ENCODE data around the gene KIF2C.
"Not testable (repeated sequence)": the region's sequence is repeated elsewhere in the genome, so short reads cannot be mapped to it uniquely, and the experiment has no call there.

KIF2C gene

DNA sequence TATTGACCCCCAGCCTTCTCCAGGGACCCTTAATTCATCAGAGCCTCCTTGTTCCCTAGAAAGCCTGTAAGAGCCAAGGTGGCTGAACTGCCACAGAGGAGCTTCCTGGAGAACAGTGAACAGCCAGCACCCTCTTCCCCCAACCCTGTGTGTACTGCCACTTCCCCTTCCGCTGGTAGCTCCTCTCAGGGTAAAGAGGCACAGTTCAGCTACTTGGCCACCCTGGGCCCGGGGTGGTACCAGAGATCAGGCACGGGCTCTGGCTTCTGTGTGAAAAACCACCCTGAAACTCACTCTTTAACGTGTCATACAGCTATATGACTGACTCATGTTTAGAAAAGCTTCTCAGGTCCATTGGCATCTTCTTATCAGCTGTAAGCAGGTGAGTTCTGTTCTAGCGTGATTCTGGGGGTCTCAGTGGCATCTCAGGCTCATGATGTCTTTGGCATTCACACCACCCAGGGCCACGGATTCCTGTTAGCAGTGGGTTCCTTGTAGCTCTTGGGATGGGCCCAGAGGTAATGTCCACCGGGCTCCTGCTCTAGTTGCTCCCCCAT lies 42.8 kb upstream of the KIF2C start:
- DNase-seq (ENCODE audit: low read depth), result no peak
- no peak overlapping the region for H3K4me3 ChIP-seq (ENCODE audit: low read length)
- TF ChIP-seq, protein P1, sequence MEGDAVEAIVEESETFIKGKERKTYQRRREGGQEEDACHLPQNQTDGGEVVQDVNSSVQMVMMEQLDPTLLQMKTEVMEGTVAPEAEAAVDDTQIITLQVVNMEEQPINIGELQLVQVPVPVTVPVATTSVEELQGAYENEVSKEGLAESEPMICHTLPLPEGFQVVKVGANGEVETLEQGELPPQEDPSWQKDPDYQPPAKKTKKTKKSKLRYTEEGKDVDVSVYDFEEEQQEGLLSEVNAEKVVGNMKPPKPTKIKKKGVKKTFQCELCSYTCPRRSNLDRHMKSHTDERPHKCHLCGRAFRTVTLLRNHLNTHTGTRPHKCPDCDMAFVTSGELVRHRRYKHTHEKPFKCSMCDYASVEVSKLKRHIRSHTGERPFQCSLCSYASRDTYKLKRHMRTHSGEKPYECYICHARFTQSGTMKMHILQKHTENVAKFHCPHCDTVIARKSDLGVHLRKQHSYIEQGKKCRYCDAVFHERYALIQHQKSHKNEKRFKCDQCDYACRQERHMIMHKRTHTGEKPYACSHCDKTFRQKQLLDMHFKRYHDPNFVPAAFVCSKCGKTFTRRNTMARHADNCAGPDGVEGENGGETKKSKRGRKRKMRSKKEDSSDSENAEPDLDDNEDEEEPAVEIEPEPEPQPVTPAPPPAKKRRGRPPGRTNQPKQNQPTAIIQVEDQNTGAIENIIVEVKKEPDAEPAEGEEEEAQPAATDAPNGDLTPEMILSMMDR (conservative IDR thresholded peaks at IDR 0.05; ENCODE audit: low read depth, low read length), result no peak

DNA sequence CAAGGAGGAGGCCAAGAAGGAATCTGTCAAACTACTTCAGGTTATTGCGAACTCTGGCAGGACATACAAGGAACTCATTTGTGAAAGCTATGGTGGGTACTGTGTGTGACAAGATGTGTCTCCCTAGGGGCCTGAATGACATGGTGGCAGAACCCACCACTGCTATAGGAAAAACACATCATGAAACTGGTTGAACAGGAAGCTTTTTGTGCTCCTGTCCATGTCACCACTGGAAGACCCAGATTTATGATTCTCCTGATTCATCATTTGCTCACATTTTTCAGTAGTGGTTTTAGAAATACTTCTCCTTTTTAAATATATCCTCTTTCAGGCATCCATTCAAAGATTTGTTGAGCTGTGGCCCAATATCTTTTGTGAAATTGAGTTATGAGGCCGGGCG lies 41.5 kb upstream of the KIF2C start:
- no peak overlapping the region for H3K4me3 ChIP-seq (ENCODE audit: low read length)
- DNase-seq (ENCODE audit: low read depth), result no peak
- TF ChIP-seq, protein P1 (conservative IDR thresholded peaks at IDR 0.05; ENCODE audit: low read depth, low read length), result no peak

DNA sequence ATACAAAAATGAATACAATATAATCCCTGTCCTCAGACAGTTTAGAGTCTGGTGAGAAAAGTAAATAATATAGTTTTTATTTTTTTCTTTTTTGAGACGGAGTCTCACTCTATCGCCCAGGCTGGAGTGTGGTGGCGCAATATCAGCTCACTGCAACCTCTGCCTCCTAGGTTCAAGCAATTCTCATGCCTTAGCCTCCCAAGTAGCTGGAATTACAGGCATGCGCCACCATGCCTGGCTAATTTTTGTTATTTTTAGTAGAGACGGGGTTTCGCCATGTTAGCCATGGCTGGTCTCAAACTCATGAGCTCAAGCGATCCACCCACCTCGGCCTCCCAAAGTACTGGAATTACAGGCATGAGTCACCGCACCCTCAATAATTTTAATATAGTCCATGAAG lies 40.3 kb upstream of the KIF2C start:
- DNase-seq (ENCODE audit: low read depth); H3K4me3 ChIP-seq (ENCODE audit: low read length): not testable (repeated sequence)

DNA sequence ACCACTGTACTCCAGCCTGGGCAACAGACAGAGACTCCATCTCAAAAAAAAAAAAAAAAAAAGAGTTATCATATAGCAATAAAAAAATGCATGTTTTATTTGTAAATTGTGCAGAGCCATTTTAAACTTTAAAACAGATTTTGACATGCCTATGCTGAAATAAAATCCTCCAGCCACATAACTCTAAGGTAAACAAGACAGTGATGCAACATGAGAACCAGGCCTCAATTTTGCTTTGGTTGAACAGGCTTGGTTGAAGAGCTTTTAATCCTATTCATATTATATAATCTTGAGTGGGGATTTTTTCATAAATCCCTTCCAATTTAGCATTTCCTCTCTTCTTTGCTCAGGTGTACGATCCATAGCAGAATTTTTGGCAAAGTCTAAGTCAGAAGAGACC lies 39.1 kb upstream of the KIF2C start:
- TF ChIP-seq, protein P1 (conservative IDR thresholded peaks at IDR 0.05; ENCODE audit: low read depth, low read length), result no peak
- H3K4me3 ChIP-seq (ENCODE audit: low read length), result no peak overlapping the region
- no peak for DNase-seq (ENCODE audit: low read depth)

DNA sequence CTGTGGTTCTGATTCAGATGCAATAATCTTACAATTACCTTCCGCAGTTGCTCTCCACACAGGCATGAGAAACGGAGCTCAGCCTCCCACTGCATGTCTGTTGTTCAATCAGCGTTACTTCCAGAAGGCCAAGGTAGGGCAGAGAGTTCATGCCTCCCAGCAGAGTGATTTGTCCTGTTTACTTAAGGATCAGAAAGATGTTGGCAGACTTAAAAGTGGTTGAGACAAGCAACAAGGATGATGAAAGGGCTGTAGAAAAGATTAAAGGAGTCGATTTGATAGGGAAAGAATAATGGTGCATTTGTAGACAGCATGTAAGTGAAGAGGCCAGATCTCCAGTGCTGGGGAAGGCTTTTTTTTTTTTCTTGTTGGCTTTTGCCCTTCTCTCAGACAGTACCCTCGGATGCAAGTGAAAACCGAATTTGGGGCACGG lies 38.5 kb upstream of the KIF2C start:
- no peak overlapping the region for H3K4me3 ChIP-seq (ENCODE audit: low read length)
- TF ChIP-seq, protein P1 (conservative IDR thresholded peaks at IDR 0.05; ENCODE audit: low read depth, low read length), result no peak
- no peak for DNase-seq (ENCODE audit: low read depth)

DNA sequence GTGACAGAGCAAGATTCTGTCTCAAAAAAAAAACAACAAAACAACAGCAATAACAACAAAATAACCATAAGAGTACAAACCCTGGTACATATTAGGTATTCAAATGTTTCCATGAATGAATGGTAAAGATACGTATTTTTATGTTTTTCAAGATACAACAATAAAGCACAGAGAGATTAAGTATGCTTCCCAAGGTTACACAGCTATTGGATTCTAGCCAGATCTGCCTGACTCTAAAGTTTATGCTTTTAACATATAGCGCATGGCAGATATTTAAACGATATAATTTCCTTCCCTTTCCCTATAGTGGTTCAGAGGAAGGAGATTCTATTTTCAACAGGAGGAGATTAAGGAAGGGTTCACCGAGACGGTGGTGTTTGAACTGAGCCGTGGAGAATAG lies 34.2 kb upstream of the KIF2C start:
- H3K4me3 ChIP-seq (ENCODE audit: low read length), result no peak overlapping the region
- TF ChIP-seq, protein P1 (conservative IDR thresholded peaks at IDR 0.05; ENCODE audit: low read depth, low read length), result no peak
- no peak for DNase-seq (ENCODE audit: low read depth)

DNA sequence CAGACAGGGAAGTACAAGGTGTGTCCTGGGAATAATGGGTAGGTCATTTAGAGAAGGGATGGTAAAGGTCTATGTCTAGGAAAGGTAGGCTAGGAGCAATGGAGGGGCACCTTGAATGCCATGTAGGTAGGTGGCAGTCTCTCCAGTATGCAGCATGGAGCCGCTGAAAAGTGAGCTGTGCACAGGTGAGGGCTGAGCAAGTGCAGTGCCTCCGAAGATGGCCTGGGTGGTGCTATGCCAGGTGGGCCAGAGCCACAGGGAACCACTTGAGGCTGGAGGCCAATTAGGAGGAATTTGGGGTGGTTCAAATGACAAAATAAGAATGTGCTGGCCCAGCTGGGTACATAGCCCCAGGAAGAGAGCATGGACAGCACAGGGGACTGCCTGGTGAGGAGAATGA lies 33.7 kb upstream of the KIF2C start:
- DNase-seq (ENCODE audit: low read depth), result no peak
- no peak overlapping the region for H3K4me3 ChIP-seq (ENCODE audit: low read length)
- TF ChIP-seq, protein P1 (conservative IDR thresholded peaks at IDR 0.05; ENCODE audit: low read depth, low read length), result no peak

Data from retinal pigment epithelial cell (primary cell).